Suppressor macrophage treated with lipopolysaccharide for 4 hours (primary cell): Measurements from ENCODE around the gene PTGS1.
"Not testable (repeated sequence)": the region's sequence is repeated elsewhere in the genome, so short reads cannot be mapped to it uniquely, and the experiment has no call there.

ENCODE experiments used
- DNase-seq: peaks from one replicate; pipeline ENCODE4 v3.0.0-alpha.2; 2020

The PTGS1 gene

GRCh38 chr9:122370869-122371755 lies at the start of gene PTGS1:
TSS of gene PTGS1 (plus strand) at chr9:122371024. CDS start at chr9:122371085, 61 bp downstream.
- peak; percentile 54 for DNase-seq

DNA sequence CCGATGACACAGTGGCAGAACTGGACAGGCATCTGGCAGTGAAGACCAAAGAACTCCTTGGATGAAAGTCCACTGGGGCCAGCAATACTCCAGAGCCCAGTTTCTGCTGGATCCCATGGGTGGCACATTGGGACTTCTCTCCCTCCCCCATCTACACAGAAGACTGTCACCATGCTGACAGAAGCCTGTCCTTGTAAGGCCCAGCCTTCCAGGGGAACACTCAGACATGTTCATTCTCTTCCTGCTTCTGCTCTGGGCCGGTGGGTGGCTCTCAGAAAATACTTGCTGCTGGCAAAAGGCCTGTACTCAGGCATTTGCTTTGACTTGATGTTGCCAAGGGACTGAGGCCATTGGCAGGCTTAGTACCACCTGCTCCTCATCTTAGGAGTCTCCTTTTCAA lies 48.3 kb upstream of the PTGS1 start:
- no peak for DNase-seq

DNA sequence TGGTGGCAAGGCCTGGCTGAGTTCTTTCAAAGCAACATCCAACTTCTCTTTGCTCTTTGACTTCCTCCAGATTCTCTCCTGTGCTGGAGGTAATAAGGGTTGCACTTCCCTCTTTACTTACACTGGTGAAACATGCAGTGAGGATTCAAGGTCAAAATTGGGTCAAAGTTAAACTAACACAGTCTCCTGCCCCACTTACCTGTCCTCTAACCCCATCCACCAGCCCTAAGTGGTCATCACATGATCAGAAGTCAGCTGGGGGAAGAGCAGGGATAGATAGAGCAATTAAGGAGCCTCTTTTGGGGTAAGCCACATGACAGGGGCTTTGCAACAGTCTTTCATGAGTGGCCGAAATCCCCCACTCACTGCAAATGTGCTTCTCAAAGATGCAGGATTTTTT lies 46.2 kb upstream of the PTGS1 start:
- DNase-seq: not testable (repeated sequence)

DNA sequence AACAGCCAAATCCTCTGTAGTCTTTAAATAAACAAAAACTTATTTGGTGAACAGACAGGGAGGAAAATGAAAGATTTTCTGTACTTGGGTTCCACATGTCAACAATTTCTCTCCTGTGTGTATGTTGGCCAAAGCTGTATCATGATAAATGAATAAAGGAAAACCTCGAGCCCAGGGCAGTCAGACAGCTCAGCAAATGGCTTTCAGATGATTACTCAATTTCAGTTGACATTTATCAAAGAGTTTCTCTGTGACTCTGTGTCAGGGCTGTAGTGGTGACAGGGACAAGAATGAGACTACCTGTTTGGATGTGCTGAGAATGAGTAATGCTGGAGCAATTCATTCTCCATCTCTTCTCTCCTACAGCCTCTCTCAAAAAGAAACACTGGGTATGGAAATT lies 45.7 kb upstream of the PTGS1 start:
- DNase-seq: peak; percentile 7

DNA sequence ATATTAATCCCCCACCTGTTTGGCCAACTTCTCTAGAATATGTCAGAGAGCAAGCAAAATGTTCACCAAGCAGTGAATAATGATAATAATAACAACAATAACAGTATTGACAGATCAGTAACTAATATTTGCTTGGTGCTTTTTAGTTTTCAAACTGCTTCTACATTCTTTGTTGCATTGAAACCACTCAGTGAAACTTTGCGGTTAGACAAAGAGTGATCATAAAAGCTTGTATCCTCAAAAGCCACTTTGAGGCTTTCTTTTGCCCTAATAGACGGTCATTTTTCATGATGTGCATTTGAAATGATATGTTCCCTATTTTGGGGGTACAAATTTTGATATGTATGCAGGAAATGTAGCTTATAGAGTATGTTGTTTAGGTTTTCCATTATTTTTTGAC lies 43.6 kb upstream of the PTGS1 start:
- DNase-seq: no peak

DNA sequence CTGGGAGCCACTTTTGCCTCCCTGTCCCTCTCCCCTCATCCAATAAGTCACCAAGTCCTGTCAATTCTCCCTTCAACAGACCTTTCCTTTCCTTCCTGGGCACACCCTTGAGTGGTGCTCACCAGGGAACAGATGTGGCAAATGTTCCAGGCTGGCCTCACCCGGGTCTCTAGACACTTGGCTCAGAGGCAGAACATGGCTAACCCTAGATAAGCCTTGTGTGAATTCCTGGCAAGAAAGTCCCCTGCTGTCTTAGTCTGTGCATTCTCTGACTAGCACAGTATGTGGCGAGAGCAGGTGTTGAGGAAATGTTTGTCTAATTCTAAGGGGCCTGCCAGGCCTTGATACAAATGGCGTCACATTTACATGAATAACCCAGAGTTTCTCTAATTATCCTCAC lies 41.2 kb upstream of the PTGS1 start:
- DNase-seq: no peak

DNA sequence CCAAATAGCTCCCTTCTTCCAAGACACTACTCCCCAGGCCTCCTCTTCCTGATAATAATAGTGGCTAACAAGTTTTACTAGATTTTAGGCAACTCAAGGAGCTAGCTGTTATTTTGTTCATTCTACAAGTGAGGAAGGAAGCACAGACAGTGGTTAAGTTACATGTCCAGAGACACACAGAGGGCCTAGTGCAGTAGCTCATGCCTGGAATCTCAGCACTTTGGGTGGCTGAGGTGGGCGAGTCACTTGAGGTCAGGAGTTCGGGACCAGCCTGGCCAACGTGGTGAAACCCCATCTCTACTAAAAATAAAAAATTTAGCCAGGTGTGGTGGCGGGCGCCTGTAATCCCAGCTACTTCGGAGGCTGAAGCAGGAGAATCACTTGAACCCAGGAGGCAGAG lies 40.4 kb upstream of the PTGS1 start:
- not testable (repeated sequence) for DNase-seq

DNA sequence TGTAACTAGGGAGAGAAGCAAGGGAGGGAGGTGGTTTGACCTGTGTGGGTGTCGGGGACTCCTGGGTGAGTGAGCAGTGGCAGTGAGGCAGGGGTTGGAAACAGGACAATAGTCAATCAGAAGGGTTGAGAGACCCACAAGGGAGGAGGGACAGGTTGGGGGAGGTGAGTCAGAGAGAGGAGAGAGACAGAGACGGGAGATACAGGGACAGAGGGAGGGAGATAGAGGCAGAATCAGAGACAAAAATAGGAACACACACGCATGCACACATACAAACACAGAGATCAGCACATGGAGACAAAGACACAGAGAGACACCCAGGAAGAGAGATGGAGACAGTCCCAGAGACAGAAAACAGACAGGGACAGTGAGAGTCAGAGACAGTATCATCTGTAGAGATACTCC lies 39.3 kb upstream of the PTGS1 start:
- DNase-seq: no peak

DNA sequence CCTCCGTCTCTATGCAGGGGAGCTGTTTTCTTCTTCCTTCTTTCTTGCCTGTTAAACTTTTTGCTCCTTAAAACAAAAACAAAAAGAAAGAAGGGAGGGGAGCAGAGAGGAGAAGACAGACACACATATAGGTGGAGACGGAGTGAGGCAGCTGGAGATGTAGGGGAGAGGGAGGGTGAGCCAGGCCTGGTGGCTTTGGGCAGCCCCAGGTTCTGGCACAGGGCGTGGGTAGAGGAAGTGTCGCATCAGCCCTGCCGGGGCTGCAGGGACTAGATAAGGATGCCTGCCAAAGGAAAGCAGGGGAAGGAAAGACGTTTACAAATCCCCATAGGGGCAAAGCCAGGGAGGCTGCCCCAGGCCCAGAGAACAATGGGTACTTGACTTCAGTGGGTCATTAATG lies 38.7 kb upstream of the PTGS1 start:
- DNase-seq: no peak

GRCh38 chr9:122332644-122333043 lies 38.2 kb upstream of the PTGS1 start:
- DNase-seq: no peak

GRCh38 chr9:122333169-122333808 lies 37.5 kb upstream of the PTGS1 start:
- no peak for DNase-seq

DNA sequence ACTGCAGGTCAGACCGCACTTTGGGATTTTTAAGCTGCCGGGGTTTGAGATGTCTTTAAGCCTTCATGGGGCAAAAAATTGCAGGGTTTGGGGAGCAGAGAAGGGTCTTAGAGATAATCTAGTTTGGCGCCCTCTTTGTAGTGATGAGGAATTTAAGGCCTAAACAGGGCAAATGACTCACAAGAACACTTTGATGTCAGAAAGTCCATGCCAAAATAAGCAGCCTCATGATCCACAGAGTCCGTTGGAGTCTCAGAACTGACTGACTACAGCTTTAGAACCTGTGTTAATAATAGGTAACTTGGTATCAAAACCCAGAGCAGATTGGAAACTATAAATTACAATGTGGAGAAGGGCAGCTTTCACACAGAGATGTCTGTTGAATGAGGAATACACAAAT lies 35.9 kb upstream of the PTGS1 start:
- no peak for DNase-seq

DNA sequence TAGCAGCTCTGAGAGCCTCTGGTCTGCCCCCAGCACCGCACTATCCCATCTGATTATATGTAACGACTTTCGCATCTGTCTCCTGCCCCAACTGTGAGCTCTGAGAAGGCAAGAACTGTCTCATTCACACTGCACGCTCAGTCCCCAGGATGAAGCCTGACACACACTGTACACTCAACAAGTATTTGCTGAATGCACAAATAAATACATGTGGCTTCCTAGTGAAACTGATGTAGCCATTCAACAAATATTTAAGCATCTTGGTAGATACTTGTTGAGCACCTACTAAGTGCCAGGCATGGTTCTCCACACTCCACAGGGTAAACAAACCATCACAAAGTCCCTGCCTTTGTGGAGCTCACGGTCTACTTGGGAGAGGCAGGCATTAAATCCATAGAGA lies 34.6 kb upstream of the PTGS1 start:
- DNase-seq: no peak

DNA sequence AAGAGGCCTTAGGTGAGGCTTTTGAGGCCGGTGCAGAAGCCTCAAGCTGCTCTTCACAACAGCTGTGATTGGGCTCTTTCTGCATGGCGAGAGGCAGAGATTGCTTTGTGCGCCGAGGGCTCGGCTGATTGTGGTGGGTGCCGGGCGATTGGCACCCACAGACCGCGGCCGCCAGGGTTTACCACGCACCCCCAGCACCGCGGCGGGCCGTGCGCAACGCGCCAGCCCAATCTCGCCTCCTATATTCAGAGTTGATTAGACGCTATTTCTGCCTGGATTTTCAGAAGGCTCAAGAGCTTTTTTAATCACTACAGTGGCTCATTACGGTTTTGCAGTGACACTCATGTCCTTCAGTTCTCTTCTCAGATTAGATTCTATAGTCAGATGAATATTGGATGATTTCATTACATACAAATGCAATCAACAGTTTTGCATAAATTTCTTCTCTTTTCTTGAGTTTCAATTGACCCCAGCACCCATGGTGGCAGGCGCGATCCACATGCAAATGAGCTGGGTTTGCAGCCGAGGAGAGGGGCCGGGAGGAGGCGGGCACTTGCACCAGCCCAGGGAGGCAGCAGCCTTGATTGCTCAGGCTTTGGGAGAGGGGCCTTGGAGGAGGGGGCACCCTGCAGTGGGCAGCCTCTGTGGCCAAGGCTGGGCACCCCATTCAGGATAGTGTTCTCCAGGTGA lies 33.8 kb upstream of the PTGS1 start:
- no peak for DNase-seq

DNA sequence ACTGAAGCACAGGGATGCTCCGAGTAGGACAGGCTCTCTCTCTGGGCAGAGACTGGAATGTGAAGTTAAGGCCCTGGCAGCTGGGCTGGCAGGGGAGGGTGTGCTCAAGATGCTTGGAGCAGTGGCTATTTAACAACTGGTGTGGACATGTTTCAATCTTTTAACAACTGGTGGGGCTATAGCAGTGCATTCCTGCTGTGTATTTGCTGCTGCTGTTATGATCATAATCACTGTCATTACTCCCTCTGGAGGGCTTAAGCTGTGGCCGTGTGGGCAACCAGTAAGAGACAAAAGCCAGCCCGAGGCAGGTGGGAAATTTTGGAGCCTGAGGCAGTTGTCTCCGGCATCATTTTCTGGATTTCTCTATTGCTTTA lies 33.3 kb upstream of the PTGS1 start:
- no peak for DNase-seq

DNA sequence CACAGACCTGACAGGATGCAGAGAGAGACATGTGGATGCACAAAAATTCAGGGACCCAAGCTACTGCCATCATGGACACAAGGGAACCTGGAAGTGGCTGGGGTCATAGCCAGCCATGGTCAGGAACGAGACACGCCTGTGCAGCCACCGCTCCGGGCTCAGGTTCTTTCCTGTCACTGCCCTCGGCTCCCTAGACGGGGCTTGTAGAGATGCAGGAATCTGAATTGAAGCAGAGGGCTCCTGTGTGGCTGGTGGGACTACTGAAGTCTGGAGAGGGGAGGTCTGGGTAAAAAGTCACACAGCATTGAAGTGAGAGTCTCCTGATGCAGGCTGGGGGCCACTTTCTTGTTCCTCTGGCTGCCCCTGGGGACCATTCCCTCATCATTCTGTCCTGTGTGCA lies 32.3 kb upstream of the PTGS1 start:
- DNase-seq: no peak

- no peak for DNase-seq
Measured at GRCh38 chr9:122338994-122339393, 31.8 kb upstream of the PTGS1 start.

- DNase-seq: no peak
Measured at GRCh38 chr9:122339579-122339978, 31.2 kb upstream of the PTGS1 start.

- DNase-seq: no peak
Measured at GRCh38 chr9:122340161-122340560, 30.7 kb upstream of the PTGS1 start.

GRCh38 chr9:122342323-122343050 lies 28.3 kb upstream of the PTGS1 start:
- no peak for DNase-seq

DNA sequence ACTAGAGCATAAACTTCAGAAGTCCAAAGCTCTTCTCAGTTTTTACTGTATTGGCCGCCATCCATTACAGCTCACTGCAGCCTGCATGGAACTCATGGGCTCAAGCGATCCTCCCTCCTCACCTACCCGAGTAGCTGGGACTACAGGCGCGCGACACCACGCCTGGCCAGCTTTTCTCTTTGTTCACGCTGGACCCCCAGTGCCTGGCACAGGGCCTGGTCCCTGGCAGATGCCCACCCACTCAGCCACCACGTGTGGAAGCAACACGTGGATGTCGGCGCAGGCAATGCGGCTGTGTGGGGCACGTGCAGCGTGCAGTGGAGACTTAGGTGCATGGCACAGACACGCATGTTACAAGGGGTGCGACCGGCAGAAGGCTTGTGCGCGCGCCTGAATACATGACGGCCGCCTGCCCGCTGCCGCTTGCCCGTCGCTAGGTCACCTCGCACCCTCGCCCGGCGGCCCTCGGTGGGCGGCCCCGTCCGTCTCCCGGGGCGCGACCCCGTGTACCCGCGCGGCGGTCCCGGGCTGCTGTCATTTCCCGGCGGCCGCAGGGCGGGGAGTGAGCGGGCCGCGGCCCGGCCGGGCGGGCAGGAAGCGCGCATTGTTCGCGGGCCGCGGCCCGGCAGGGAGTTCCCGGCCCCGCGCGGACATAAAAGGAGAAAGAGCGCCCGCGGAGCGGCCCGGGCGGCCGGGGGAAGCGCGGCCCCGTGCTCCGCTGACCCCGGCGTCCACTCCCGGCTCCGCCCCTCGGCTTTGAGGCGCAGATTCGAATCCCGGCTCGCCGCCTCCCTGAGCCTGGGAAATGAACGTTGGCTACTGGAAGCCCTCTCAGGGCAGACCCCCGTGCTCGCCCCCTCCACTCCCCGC lies 24.1 kb upstream of the PTGS1 start:
- DNase-seq: peak; percentile 58
